Stimulated activated CD4-positive, alpha-beta T cell treated with anti-CD3 and anti-CD28 coated beads, Interleukin-4, amount 100 ng/mL, for 24 hours (primary cell): ENCODE results near the gene KDM8.

Experiments used
- DNase-seq: peaks from one replicate; pipeline ENCODE4 v3.0.0-alpha.2; 2020

KDM8 gene

DNA sequence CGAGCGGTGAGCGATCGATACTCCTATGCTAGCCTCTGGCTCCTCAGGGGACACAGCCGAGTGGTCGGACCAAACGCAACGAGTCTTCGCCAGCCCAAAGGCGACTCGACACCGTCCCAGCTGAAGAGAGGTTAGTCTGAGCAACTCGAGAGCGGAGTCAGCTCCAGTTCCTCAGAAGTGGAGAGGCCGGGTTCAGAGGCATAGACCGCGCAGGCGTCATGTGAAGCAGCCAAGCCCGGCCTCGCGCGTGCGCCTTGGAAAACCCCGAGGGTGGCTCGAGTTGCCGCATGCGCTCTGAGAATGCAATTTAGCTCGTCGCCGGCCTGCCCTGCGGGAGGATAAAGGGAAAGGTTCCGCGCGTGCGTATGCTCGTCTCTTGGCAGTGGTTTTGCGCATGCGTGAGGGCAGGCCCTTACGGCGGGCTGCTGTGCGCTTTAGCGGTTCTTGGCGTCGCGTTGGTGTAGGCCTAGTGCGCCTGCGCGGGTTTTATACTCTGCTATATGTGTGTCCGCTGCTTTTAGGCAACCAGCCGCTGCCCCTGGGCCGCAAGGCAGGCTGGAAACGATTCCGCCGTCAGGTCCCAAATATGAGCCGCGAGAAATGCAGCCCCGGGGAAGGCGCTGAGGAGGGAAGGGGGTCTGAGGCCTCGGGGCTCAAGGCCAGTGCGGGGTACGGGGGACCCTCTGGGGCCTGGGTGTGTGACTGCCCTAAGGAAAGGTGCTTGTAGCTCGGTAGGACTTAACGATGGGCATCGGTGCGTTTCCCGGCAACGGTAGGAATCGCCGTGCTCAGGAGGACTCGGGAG, at the start of gene KDM8:
Gene KDM8, plus strand, starts transcription at position 20 of the 805 bp plus-strand sequence. CDS start 6,598 bp downstream, outside the sequence.
- DNase-seq = peak; percentile 100

DNA sequence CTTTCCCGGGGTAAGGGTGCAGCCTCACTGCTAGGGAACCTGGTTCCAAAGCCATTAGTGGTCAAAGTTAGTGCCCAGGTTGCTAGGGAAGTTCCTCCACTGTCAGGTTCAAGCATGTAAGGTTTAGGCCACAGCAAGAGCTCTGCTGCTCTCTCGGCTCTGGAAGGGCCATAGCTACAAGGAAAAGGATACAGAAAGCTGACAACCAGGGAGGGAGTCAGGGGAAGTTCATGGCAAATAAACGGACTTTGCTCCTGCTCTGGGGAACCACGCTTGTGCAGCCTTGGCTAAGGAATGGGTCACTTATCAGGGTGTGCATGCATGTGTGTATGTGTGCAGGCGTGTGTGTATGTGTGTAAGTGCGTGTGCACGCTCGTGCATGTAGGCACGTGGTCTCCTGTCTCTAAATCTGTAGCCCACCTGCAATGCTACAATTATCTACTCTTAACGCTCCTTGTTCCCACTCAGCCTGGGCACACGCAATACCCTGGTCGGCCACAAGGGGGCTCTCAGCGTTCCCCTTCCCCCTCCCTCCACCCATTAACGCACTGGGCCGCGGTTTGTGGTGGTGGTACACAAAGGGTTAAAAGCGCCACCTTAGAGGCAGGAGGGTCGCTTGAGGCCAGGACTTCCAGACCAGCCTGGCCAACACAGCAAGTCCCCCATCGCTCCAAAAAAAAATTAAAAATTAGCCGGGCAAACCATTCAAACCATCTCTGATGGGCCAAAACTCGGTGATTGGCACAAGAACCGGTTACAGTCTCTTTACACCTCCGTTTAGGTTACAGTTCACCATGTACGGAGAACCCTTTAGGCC, 48.4 kb upstream of the KDM8 start:
- peak; percentile 77 for DNase-seq

DNA sequence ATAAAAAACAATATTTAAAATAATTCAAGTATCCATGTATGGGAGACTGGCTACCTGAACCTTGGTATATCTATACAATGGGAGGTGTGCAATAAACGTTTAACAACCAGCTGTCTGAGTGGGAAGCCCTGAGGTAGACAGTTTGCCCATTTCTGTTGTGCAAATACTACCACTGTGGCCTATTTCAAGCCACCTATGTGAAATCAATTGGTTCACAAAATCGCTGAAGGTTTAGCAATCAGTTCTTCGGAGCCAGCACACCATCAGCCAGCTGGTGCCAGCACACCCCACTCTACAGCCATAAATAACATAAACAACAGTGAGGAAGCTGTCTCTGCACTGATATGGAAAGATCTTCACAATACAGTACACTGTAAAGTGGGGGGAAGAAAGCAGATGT, 46.7 kb upstream of the KDM8 start:
- DNase-seq = no peak

DNA sequence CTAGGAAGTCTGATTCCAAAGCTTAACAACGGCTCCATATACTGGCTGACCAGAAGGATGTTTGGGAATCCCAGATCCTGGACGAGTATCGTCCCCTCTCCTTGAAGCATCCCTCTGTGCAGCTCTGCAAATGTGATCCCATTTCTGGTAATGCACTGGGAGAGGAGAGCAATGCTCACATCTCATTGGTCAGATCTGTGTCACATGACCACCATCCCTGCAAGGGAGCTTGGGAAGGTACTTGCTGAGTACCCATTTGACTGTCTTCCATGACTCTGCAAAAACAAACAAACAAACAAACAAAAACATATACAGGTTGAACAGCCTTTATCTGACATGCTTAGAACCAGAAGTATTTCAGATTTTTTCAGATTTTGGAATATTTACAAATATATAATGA, 41.9 kb upstream of the KDM8 start:
- no peak for DNase-seq

DNA sequence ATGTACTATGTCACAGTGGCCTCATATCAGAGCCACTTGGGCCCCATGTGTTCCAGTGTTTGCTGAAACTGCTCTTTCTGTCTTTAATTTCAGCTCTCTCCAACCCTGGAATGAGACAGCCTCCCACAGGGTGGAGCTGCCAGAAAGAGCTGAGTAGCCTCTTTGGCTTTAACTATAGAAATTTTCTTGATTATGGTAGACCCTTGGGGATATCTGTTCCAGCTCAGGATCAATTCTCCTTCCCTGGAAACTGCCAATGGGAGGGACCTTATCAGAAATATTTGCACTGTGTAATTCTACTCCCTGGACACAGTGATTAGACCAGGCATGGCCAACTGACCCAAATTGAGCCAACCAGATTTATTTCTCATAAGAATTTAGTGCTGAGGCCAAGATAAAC, 39.0 kb upstream of the KDM8 start:
- DNase-seq = no peak

DNA sequence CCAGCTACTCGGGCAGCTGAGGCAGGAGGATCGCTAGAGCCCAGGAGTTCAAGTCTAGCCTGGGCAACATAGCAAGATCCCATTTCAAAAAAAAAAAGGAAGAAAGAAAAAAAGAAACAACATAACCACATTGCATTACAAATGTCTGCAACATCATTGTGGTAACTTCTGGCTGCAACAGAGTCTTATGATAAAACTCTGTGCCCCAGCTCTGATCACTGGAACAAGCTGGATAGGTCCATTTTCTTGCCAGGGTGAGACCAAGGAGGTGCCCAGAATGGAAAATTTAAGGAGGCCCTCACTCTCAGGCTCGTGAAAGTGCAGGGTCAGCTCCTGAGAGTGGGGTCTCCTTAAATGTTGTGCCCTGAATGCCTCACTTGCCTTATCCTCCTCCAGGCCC, 37.8 kb upstream of the KDM8 start:
- DNase-seq = no peak

DNA sequence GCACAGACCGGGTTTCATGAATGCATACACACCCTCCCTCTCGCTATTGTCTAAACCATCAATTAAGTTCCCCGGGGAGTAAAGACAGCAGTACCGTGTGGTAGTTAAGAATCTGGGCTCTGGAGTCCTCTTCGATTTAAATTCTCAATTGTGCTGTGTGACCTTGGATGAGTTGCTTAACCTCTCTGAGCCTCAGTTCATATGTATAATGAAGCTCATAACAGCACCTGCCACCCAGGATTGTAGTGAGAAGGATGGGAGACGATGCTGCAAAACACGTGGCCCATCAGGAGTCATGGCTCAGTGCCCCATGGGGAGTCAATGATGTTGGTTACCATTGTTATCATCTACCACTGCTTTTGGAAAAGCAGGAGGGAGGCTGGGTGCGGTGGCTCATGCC, 34.5 kb upstream of the KDM8 start:
- DNase-seq = no peak

DNA sequence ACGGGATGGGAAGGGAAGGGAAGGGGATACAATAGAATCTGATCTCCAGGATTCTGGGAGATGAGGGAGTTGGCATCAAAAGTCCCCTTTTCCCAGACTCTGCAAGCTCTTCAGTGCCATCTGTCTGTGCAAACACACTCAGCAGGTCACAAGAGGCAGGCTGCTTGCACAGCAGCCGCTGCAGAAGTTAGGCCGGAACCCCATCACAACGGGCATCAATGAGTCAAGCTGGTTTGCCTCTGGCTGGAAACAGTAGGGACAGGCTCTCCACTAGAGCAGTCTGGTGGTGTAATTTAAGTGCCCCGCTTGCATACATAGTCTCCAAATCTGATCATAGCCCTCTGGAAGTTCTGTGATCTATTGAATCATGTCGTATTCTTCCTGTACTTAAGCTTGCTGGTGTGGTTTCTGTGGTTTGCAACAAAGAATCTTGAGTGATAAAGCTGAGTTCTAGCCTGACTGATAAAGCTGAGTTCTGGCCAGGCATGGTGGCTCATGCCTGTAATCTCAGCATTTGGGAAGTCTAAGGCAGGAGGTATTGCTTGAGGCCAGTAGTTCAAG, 33.7 kb upstream of the KDM8 start:
- DNase-seq = peak; percentile 70

DNA sequence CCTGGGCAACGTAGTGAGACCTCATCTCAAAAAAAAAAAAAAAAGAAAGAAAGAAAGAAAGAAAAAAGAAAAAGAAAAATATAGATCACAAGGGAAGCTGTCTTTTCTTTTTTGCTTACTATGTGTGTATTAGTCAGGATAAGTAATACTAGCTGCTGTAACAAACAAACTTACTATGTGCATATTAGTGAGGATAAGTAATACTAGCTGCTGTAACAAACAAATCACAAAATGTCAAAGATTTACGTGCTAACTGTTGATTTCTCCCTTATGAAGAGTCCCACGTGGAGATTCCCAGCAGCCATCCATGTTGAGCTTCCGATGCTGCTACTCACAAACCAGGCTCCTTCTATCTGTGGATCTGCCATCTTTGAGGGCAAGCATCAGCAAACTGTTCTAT, 31.7 kb upstream of the KDM8 start:
- DNase-seq = no peak

DNA sequence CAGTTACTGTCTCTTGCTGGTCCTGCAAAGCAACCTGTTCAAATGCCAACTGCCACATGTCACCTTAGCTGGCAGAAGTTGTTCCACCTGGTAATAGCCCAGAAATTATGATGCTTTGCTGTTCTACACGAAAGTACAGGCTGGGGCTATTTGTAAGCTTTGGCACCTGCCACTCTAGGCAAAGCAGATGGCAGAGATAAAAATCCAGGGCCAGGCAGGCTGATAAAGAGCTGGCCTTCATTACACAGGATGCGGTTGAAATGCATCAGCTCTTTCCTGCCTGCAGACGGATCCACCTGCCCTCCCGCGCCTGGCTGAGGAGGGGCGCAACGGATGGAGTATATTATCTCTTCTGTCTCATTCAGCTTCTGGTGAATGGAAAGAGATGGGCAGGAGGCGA, 29.3 kb upstream of the KDM8 start:
- DNase-seq = peak; percentile 27

DNA sequence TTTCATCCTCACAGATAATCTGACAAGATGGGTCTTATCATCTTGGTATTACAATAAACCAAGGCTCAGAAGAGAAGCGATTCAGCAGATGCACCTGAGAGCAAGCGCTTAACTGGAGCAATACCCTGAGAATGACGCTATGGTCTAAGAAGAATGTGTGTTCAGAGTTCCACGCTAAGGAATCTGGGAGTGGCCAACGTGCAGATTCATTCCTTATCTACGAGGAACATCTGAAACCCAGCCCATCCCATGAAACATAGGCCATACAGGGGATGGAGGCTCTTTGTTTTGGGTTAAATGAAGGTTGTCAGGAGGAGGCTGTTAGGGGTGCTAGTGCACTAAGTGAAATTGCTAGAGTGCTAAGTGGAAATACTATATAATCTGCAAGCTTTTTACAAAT, 28.5 kb upstream of the KDM8 start:
- DNase-seq = no peak

DNA sequence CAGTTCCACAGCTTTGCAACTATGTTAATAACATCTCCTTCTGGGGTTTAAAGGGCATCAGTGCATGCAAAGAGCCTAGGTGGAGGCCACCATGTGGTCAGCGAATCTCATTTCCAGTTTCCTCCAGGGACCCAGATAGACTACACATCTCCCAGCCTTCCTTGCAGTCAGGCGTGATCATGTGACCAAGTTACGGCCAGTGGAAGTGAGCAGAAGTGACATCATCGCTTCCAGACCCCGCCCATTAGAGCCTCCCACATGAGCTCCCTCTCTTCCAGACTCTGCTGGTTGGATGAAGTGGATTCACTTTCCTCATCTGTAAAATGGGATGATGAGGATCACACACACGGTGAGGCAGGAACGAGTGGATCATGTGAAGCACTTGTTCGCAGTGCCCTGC, 27.4 kb upstream of the KDM8 start:
- no peak for DNase-seq

DNA sequence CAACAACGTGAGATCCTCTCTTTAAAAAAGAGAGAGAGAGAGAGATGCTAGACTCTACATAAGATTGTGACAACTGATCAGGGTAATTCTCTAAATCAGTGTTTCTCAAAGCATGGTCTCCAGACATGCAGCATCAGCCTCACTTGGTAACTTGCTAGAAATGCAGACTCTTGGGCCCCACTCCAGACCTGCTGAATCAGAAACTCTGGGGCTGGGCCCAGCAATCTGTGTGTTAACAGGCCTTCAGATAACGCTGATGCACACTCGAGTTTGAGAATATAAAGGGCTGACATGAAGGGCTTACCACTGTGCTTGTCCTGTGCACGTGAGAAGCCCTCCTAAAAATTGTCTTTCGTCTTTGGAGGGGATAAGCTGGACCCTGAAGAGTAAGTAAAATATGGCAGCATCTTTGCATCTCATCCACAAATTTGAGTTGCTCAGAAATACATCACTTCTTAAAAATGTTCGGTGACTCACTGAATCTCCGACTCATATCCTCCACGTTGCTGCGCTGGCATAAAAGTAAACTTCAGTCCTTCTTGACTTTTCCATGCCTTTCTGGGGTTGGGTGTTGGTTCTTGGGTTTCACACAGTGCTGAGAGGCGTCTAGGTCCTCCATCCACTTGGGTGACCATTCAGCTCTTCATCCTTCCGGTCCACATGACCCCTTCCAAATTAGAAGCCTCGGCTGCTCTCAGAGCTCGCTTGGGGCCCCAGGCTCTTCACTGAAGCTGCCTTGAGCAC, 26.1 kb upstream of the KDM8 start:
- peak; percentile 50 for DNase-seq

DNA sequence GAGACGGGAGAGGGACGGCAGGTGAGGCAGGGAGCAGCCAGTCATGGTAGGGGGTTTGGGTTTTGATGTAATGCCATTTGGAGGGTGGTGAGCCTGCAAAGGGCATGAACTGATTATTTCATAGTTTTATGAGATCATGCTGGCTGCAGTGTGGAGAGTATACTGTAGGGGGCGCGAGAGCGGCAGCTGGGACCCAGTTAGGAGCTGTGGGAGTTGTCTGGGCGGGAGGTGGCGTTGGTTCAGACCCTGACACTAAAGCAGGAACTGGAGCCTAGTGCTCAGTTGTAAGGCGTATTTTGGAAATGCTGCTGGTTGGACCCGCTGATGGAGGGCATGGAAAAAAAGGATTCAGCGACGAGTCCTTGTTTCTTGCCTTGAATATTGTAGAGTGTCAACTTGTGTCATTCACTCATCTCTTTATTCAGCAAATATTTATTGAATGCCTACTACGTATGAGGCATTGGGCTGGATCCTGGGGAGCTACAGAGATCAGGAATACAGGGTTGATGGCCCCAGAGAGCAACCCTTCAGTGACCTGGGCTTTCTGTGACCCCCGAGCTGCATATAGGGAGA, 23.7 kb upstream of the KDM8 start:
- DNase-seq = peak; percentile 83

DNA sequence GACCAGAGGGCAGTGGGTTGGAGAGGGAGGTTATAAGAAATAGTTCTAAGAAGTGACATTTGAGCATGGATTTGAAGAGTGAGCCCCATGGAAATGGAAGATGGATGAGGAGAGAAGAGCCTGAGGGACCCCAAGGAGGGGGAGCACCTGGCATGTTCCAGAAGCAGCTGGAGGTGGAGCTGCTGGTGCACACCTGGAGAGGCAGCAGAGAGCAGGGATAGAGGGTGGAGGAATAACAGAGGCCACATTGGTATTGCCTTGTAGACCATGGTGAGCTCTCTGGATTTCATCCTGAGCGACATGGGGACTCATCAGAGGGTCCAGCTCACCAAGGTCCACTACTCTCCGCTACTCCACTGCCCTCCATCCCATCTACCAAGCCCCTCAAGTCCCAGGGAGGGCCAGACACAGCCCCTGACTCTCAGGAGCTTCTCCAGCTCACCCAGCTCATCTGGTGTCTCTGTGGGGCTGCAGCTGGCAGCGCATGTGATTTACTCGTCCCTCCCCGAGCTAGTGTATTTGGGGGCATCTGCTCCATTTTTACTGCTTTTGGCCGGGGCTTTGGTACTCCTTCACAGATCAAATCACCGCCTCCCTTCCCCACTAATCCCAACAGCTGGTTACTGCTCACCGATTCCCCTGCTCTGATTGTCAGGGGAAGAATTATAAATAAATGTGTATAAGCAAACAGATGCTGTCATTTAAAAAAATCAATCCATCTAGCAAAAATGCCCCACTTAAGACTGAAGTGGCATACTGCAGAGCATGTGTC, 22.1 kb upstream of the KDM8 start:
- no peak for DNase-seq

DNA sequence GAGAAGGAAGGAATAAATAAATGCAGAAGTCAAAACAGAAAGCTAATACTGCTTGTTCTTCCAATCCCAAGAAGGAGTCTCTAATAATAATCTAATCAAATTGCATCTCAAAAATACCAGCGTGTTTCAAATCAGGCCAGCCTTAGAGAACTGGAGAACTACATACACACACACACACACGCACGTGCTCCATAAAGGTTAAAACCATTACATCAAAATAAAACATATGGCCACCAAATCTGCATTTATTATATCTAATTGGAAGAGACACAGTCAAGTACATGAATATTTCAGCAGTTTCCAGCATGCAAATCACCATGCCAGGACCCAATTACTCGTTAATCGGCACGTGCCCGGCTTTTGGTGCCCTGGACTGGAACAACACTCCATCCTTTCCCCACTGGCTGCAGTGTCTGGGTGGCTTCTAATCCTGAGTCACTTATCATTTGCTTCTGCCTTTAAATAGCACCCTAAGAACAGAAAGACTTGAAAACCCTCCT, 20.4 kb upstream of the KDM8 start:
- no peak for DNase-seq

DNA sequence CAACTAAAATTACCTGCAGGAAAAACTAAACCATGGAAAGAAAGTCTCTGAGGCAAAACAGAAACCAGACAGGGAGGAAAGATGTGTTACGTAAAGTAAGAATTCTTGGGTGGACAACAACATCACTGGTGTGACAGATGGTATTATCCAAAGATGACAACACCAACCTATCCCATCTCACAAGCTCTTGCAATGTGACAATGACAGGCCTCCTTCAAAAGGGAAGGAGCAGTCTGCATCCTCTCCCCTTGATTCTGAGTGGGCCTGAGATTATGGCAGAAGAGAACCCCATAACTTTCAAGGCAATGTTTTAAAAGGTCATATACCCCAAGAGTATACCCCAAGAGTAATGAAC, 17.6 kb upstream of the KDM8 start:
- no peak for DNase-seq

DNA sequence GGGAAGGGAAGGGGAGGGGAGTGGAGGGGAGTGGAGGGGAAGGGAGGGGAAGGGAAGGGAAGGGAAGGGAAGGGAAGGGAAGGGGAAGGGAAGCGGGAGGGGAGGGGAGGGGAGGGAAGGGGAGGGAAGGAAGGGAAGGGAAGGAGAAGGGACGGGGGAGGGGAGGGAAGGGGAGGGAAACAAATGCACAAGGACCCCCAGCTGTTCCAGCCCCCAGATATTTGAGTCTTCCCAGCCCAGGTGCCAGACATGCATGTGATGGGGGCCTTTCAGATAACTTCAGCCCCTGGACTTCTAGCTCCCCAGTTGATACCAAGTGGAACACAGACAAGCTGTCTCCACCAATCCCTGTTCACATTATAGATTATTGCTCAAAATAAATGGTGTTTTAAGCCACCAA, 14.7 kb upstream of the KDM8 start:
- DNase-seq = no peak

DNA sequence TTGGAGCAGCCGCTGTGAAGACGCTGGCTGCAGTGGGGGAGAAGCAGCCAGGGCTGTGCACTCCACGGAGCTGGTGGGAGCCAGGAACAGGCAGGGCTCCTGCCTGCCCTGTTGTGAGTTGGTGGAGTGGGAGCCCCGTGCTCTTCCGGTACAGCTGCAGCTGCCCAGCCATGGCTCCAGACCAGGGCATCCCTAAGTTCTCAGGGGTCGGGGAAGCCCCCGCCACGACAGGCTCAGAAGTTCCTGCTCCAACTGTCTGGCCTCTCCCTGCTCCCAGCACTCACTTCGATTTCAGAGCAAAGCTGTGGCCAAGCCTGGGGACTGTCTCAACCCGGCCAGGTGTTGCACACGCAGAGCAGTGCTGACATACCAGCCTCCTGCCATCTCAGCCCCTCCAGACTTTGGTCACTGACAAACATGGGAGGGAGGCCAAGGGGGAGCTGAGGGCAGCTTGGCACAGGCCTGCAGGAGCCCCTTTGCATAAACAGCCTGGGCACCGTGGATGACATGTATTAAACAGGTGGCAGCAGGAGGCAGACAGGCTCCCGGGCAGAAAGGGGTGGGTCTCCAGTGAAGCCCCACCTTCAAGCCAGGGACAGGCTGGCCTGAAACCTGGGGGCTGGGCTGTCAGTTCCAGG, 13.9 kb upstream of the KDM8 start:
- no peak for DNase-seq

DNA sequence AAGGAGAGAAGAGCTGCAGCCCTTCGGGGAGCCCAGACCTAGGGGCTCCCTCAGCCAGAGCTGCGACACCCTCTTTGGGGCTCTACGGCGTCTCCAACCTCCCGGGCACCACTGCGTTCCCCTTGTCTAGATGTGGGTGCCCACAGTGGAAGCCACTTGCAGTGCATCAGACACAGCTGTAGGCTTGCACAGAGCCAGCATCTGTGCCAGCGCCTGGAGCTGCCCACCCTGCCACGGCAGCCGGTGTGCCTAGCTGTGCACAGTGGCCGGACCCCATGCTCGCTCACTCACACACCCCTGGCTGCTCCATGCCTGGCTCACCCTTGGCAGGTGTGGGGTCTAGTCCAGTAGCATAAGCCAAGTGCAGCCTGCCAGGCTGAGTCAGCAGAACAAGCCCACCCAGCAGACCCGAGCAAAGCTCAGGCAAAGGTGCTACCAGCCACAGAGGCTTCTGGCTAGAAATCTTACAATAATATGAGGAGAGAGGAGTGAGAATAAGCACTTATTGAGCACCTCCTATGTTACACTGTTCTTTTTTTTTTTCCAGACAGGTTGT, 12.9 kb upstream of the KDM8 start:
- no peak for DNase-seq

DNA sequence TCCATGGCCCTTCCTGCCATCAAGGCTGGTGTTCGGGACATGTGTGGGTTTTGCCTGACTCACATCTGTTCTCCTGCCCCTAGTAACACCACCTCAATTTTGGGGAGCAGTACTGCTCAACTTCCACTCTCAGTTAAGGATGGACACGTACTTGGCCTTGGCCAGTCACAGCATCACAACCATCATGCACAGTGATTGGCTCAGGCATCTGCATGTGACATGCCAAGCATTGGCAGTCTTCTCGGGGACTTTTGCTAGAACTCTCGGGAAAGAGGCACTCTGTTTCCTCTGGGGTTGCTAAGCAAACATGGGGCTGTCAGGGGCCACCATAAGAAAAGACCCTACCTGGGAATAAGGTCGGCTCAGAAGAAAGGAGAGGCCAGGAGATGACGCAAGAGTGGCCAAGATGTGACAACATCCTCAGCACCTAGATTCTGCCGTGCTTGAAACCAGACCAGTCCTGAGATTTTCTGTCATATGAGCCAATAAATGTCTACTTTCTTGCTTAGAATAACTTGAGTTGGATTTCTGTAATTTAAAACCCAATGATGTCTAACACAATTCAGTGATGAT, 11.9 kb upstream of the KDM8 start:
- DNase-seq = no peak
